ENCODE measurements around the gene HS6ST3. TPM values are rescaled to one million over a fixed set of nuclear protein-coding genes. Genes with fewer than 3 reads are reported as not detected.

HS6ST3 gene
- total RNA-seq, 1 donor from 2014 or later, result 1.3 TPM

GRCh38 chr13:96779691-96780090, 689.8 kb downstream of the HS6ST3 start:
- H3K4me1 Mint-ChIP-seq (ENCODE audit: low read depth, unreplicated experiment), result peaks cover 7% of the 10 kb centered on the region
- TF ChIP-seq CTCF (IDR thresholded peaks at IDR 0.05; ENCODE audit: partially characterized antibody, unreplicated experiment), result no peak
- H3K4me3 Mint-ChIP-seq (ENCODE audit: unreplicated experiment), result no peak overlapping the region
- DNase-seq, result no peak
- no peak overlapping the region for H3K27ac Mint-ChIP-seq (ENCODE audit: unreplicated experiment)
- peaks cover 14% of the 10 kb centered on the region for H3K36me3 Mint-ChIP-seq (ENCODE audit: unreplicated experiment)
- peaks cover 4% of the 10 kb centered on the region for H3K27me3 Mint-ChIP-seq (ENCODE audit: unreplicated experiment)
- H3K9me3 Mint-ChIP-seq (ENCODE audit: unreplicated experiment), result peaks cover 6% of the 10 kb centered on the region

GRCh38 chr13:96780105-96780504, 690.2 kb downstream of the HS6ST3 start:
- TF ChIP-seq CTCF (IDR thresholded peaks at IDR 0.05; ENCODE audit: partially characterized antibody, unreplicated experiment), result no peak
- Mint-ChIP-seq H3K4me1 (ENCODE audit: low read depth, unreplicated experiment) (peaks cover 7% of the 10 kb centered on the region), H3K27me3 (ENCODE audit: unreplicated experiment) (peaks cover 4% of the 10 kb centered on the region), H3K9me3 (ENCODE audit: unreplicated experiment) (peaks cover 6% of the 10 kb centered on the region), H3K27ac (ENCODE audit: unreplicated experiment) (no peak overlapping the region), H3K36me3 (ENCODE audit: unreplicated experiment) (peaks cover 14% of the 10 kb centered on the region), H3K4me3 (ENCODE audit: unreplicated experiment) (no peak overlapping the region)
- DNase-seq, result no peak

GRCh38 chr13:96781141-96781540, 691.2 kb downstream of the HS6ST3 start:
- Mint-ChIP-seq H3K27ac (ENCODE audit: unreplicated experiment) (no peak overlapping the region), H3K4me3 (ENCODE audit: unreplicated experiment) (no peak overlapping the region), H3K9me3 (ENCODE audit: unreplicated experiment) (peaks cover 6% of the 10 kb centered on the region), H3K36me3 (ENCODE audit: unreplicated experiment) (peaks cover 11% of the 10 kb centered on the region), H3K27me3 (ENCODE audit: unreplicated experiment) (peaks cover 4% of the 10 kb centered on the region), H3K4me1 (ENCODE audit: low read depth, unreplicated experiment) (peaks cover 7% of the 10 kb centered on the region)
- DNase-seq, result no peak
- TF ChIP-seq CTCF (IDR thresholded peaks at IDR 0.05; ENCODE audit: partially characterized antibody, unreplicated experiment), result no peak

GRCh38 chr13:96782186-96782585, 692.3 kb downstream of the HS6ST3 start:
- no peak for DNase-seq
- no peak for TF ChIP-seq CTCF (IDR thresholded peaks at IDR 0.05; ENCODE audit: partially characterized antibody, unreplicated experiment)
- Mint-ChIP-seq H3K4me3 (ENCODE audit: unreplicated experiment) (no peak overlapping the region), H3K9me3 (ENCODE audit: unreplicated experiment) (peaks cover 6% of the 10 kb centered on the region), H3K36me3 (ENCODE audit: unreplicated experiment) (peaks cover 9% of the 10 kb centered on the region), H3K4me1 (ENCODE audit: low read depth, unreplicated experiment) (peaks cover 7% of the 10 kb centered on the region), H3K27me3 (ENCODE audit: unreplicated experiment) (peaks cover 4% of the 10 kb centered on the region), H3K27ac (ENCODE audit: unreplicated experiment) (no peak overlapping the region)

- Mint-ChIP-seq H3K4me3 (ENCODE audit: unreplicated experiment) (no peak overlapping the region), H3K9me3 (ENCODE audit: unreplicated experiment) (peaks cover 2% of the 10 kb centered on the region), H3K4me1 (ENCODE audit: low read depth, unreplicated experiment) (peaks cover 7% of the 10 kb centered on the region), H3K27ac (ENCODE audit: unreplicated experiment) (no peak overlapping the region), H3K36me3 (ENCODE audit: unreplicated experiment) (peaks cover 4% of the 10 kb centered on the region), H3K27me3 (ENCODE audit: unreplicated experiment) (peaks cover 4% of the 10 kb centered on the region)
- no peak for TF ChIP-seq CTCF (IDR thresholded peaks at IDR 0.05; ENCODE audit: partially characterized antibody, unreplicated experiment)
- no peak for DNase-seq
Observed at GRCh38 chr13:96783057-96783456, 693.1 kb downstream of the HS6ST3 start.
